Activated CD8-positive, alpha-beta memory T cell treated with anti-CD3 and anti-CD28 coated beads, Interleukin-2, amount 50 U/mL, for 24 hours (primary cell): ENCODE results near the gene ACOT12.
"Not testable (repeated sequence)": the region's sequence is repeated elsewhere in the genome, so short reads cannot be mapped to it uniquely, and the experiment has no call there.

Experiments used
- DNase-seq: peaks from one replicate; pipeline ENCODE4 v3.0.0-alpha.2; 2020; ENCODE audit errors: extremely low read depth

Gene ACOT12

GRCh38 chr5:81393783-81394718, at the start of gene ACOT12:
Gene ACOT12 (minus strand): TSS chr5:81394134. CDS start chr5:81394114, 20 bp downstream.
- DNase-seq: no peak

- no peak for DNase-seq
These were observed 41.1 kb upstream of the ACOT12 start for GRCh38 chr5:81435023-81435422.

- no peak for DNase-seq
These were observed 36.1 kb upstream of the ACOT12 start for GRCh38 chr5:81429985-81430384.

- DNase-seq: no peak
These were observed 35.4 kb upstream of the ACOT12 start for GRCh38 chr5:81429363-81429762.

GRCh38 chr5:81428861-81429260, 34.9 kb upstream of the ACOT12 start:
- DNase-seq: no peak

GRCh38 chr5:81428446-81428845, 34.5 kb upstream of the ACOT12 start:
- no peak for DNase-seq

GRCh38 chr5:81427566-81427965, 33.6 kb upstream of the ACOT12 start:
- DNase-seq: no peak

GRCh38 chr5:81426359-81427030, 32.6 kb upstream of the ACOT12 start:
- DNase-seq: no peak

- no peak for DNase-seq
These were observed 31.6 kb upstream of the ACOT12 start for GRCh38 chr5:81425569-81425968.

GRCh38 chr5:81424728-81425127, 30.8 kb upstream of the ACOT12 start:
- no peak for DNase-seq

- DNase-seq: no peak
These were observed 28.7 kb upstream of the ACOT12 start for GRCh38 chr5:81422671-81423070.

GRCh38 chr5:81420039-81420667, 26.2 kb upstream of the ACOT12 start:
- DNase-seq: no peak

GRCh38 chr5:81418606-81419005, 24.7 kb upstream of the ACOT12 start:
- no peak for DNase-seq

GRCh38 chr5:81417052-81417451, 23.1 kb upstream of the ACOT12 start:
- no peak for DNase-seq

- DNase-seq: no peak
These were observed 16.0 kb upstream of the ACOT12 start for GRCh38 chr5:81409896-81410295.

GRCh38 chr5:81409361-81409760, 15.4 kb upstream of the ACOT12 start:
- no peak for DNase-seq

- DNase-seq: no peak
These were observed 14.6 kb upstream of the ACOT12 start for GRCh38 chr5:81408496-81408895.

GRCh38 chr5:81407811-81408210, 13.9 kb upstream of the ACOT12 start:
- DNase-seq: not testable (repeated sequence)

GRCh38 chr5:81405126-81405891, 11.4 kb upstream of the ACOT12 start:
- no peak for DNase-seq

GRCh38 chr5:81402192-81402930, 8.4 kb upstream of the ACOT12 start:
- DNase-seq: no peak

GRCh38 chr5:81401266-81401665, 7.3 kb upstream of the ACOT12 start:
- DNase-seq: no peak
